ENCODE measurements around the gene SYTL2. TPM values are rescaled to one million over a fixed set of nuclear protein-coding genes. Genes with fewer than 3 reads are reported as not detected.

SYTL2 gene
- total and polyA plus RNA-seq, 4 donors = 2.6 to 27.4 (median 4.4) TPM

GRCh38 chr11:85717429-85717828 lies 93.5 kb downstream of the SYTL2 start:
- Histone ChIP-seq H3K9me3 (ENCODE audit: control insufficient read depth in 4 of 4, low read length in 3 of 4) (no peaks in the 10 kb centered on the region), H3K36me3 (ENCODE audit: control insufficient read depth in 4 of 4, insufficient read depth in 3 of 4, low read depth in 1 of 4, low read length in 3 of 4) (no peaks in the 10 kb centered on the region), H3K4me1 (ENCODE audit: control insufficient read depth in 4 of 4, insufficient read depth in 4 of 4, low read length in 3 of 4) (no peaks in the 10 kb centered on the region), H3K27me3 (ENCODE audit: control insufficient read depth in 4 of 4, insufficient read depth in 4 of 4, low read length in 3 of 4) (no peaks in the 10 kb centered on the region), H3K9ac (ENCODE audit: low read depth in 1 of 2, low read length in 2 of 2) (no peak overlapping the region), H3K27ac (ENCODE audit: low read depth in 1 of 2, low read length in 2 of 2) (no peak overlapping the region), H3K4me3 (ENCODE audit: low read depth in 1 of 3, low read length in 3 of 3) (no peak overlapping the region)
- TF ChIP-seq SP1 (IDR thresholded peaks at IDR 0.05) (no peak), ATF3 (IDR thresholded peaks at IDR 0.05) (no peak), MAX (IDR thresholded peaks at IDR 0.05) (no peak), GABPA (IDR thresholded peaks at IDR 0.05 in 1 of 2, conservative IDR thresholded peaks at IDR 0.05 in 1 of 2) (no peak), YY1 (IDR thresholded peaks at IDR 0.05) (no peak)
- WGBS = 79% methylated on average over 2 of the region's 2 CpGs
- no peak for DNase-seq (ENCODE audit: low spot score)

GRCh38 chr11:85712953-85713352 lies 98.0 kb downstream of the SYTL2 start:
- H3K27ac ChIP-seq (ENCODE audit: low read depth in 1 of 2, low read length in 2 of 2) = no peak overlapping the region
- no peaks in the 10 kb centered on the region for H3K36me3 ChIP-seq (ENCODE audit: control insufficient read depth in 4 of 4, insufficient read depth in 3 of 4, low read depth in 1 of 4, low read length in 3 of 4)
- 91% methylated on average over 3 of the region's 3 CpGs for WGBS
- H3K4me1 ChIP-seq (ENCODE audit: control insufficient read depth in 4 of 4, insufficient read depth in 4 of 4, low read length in 3 of 4) = no peaks in the 10 kb centered on the region
- H3K4me3 ChIP-seq (ENCODE audit: low read depth in 1 of 3, low read length in 3 of 3) = no peak overlapping the region
- H3K27me3 ChIP-seq (ENCODE audit: control insufficient read depth in 4 of 4, insufficient read depth in 4 of 4, low read length in 3 of 4) = no peaks in the 10 kb centered on the region
- no peaks in the 10 kb centered on the region for H3K9me3 ChIP-seq (ENCODE audit: control insufficient read depth in 4 of 4, low read length in 3 of 4)
- no peak for DNase-seq (ENCODE audit: low spot score)
- H3K9ac ChIP-seq (ENCODE audit: low read depth in 1 of 2, low read length in 2 of 2) = no peak overlapping the region
- TF ChIP-seq EGR1 (IDR thresholded peaks at IDR 0.05; ENCODE audit: low read depth in 2 of 2) (no peak), ZBTB33 (IDR thresholded peaks at IDR 0.05) (no peak), HNF4G (IDR thresholded peaks at IDR 0.05) (no peak), REST (IDR thresholded peaks at IDR 0.05) (no peak), FOXA2 (IDR thresholded peaks at IDR 0.05) (no peak), CTCF (IDR thresholded peaks at IDR 0.05; ENCODE audit: low read depth, low read length, missing input control) (no peak), RAD21 (IDR thresholded peaks at IDR 0.05) (no peak), JUND (IDR thresholded peaks at IDR 0.05) (no peak)

Data from liver (tissue), 9 donors.